GM10266 (cell line): ENCODE data around the gene IRF9.

Source experiments
- DNase-seq: peaks from one replicate; pipeline ENCODE4 v3.0.0; 2012; ENCODE audit errors: extremely low spot score
- CTCF ChIP-seq: IDR thresholded peaks from 2 replicates; pipeline ENCODE4 v1.5.1; 2012; ENCODE audit warnings: mild to moderate bottlenecking, low read depth; ENCODE audit not compliant: control insufficient read depth, insufficient read depth; ENCODE audit errors: missing control alignments

Gene IRF9

GRCh38 chr14:24159777-24160498 is 1.1 kb upstream of the IRF9 start:
- no peak for TF ChIP-seq CTCF
- DNase-seq = no peak

GRCh38 chr14:24160499-24160849 is 591 bp upstream of the IRF9 start:
- no peak for TF ChIP-seq CTCF

GRCh38 chr14:24162093-24162492 is 1.0 kb downstream of the IRF9 start:
- TF ChIP-seq CTCF = no peak
- no peak for DNase-seq

More at GRCh38 chr14:24160499-24160849, 591 bp upstream of the IRF9 start:
- DNase-seq = no peak

- TF ChIP-seq CTCF = no peak
- no peak for DNase-seq
Measured at GRCh38 chr14:24164518-24164991, 3.5 kb downstream of the IRF9 start.

- no peak for DNase-seq
- TF ChIP-seq CTCF = no peak
Measured at GRCh38 chr14:24165785-24166184, 4.7 kb downstream of the IRF9 start.

- no peak for DNase-seq
- TF ChIP-seq CTCF = no peak
Measured at GRCh38 chr14:24167469-24168114, 6.5 kb downstream of the IRF9 start.
